DMS53 treated with DMSO at 0.1 percent for 48 hours (cell line): ENCODE data around the gene PSMB7.

Source experiments
- DNase-seq: peaks from one replicate; lab custom pipeline; 2025; ENCODE audit not compliant: unreplicated experiment; lab: John Stamatoyannopoulos, UW

PSMB7 gene

GRCh38 chr9:124358631-124359030 is 56.6 kb downstream of the PSMB7 start:
- DNase-seq, result no peak

GRCh38 chr9:124357721-124358361 is 57.4 kb downstream of the PSMB7 start:
- DNase-seq, result no peak

- DNase-seq, result no peak
Measured at GRCh38 chr9:124356745-124357390, 58.4 kb downstream of the PSMB7 start.

GRCh38 chr9:124355941-124356744 is 59.1 kb downstream of the PSMB7 start:
- DNase-seq, result no peak

GRCh38 chr9:124355039-124355940 is 60.0 kb downstream of the PSMB7 start:
- DNase-seq, result no peak

- DNase-seq, result no peak
Measured at GRCh38 chr9:124354346-124355038, 60.8 kb downstream of the PSMB7 start.

- no peak for DNase-seq
Measured at GRCh38 chr9:124353811-124354274, 61.4 kb downstream of the PSMB7 start.

GRCh38 chr9:124353166-124353768 is 62.0 kb downstream of the PSMB7 start:
- no peak for DNase-seq

GRCh38 chr9:124352616-124353015 is 62.6 kb downstream of the PSMB7 start:
- DNase-seq, result no peak

GRCh38 chr9:124351672-124352468 is 63.4 kb downstream of the PSMB7 start:
- no peak for DNase-seq

GRCh38 chr9:124350494-124351263 is 64.6 kb downstream of the PSMB7 start:
- no peak for DNase-seq

- DNase-seq, result no peak
Measured at GRCh38 chr9:124349675-124350493, 65.4 kb downstream of the PSMB7 start.

- no peak for DNase-seq
Measured at GRCh38 chr9:124349267-124349666, 66.0 kb downstream of the PSMB7 start.

- no peak for DNase-seq
Measured at GRCh38 chr9:124348831-124349230, 66.4 kb downstream of the PSMB7 start.

- DNase-seq, result no peak
Measured at GRCh38 chr9:124348363-124348762, 66.9 kb downstream of the PSMB7 start.

- DNase-seq, result no peak
Measured at GRCh38 chr9:124347968-124348358, 67.3 kb downstream of the PSMB7 start.

GRCh38 chr9:124347206-124347967 is 67.9 kb downstream of the PSMB7 start:
- no peak for DNase-seq
